ENCODE results near the gene FAM227A.

FAM227A gene

GRCh38 chr22:38656256-38657044 lies at the start of gene FAM227A, which contains the start of gene CBY1:
Gene FAM227A (minus strand): TSS chr22:38656392. CDS start chr22:38650168, 6,224 bp downstream.
Gene CBY1 (plus strand): TSS chr22:38656638. CDS start chr22:38668055, 11,417 bp downstream.
- peak; percentile 89 for DNase-seq (ENCODE audit: low read depth)
- H3K4me3 ChIP-seq (replicated peaks; ENCODE audit: low read depth, low read length) = peak within 1 kb of the TSS; percentile 93
- TF ChIP-seq CTCF (IDR thresholded peaks at IDR 0.05; ENCODE audit: low read length, missing control alignments) = no peak

- TF ChIP-seq CTCF (IDR thresholded peaks at IDR 0.05; ENCODE audit: low read length, missing control alignments) = no peak
- peak; percentile 100 for DNase-seq (ENCODE audit: low read depth)
- H3K4me3 ChIP-seq (replicated peaks; ENCODE audit: low read depth, low read length) = peak within 1 kb of the TSS; percentile 85
These were observed 49.3 kb upstream of the FAM227A start, which contains the start of gene GTPBP1 for GRCh38 chr22:38705235-38706100. Gene GTPBP1 (plus strand): TSS chr22:38705944. CDS start chr22:38705956, 12 bp downstream.

GRCh38 chr22:38704654-38705234 lies 48.6 kb upstream of the FAM227A start:
- H3K4me3 ChIP-seq (replicated peaks; ENCODE audit: low read depth, low read length) = peak overlapping the region; percentile 32
- peak; percentile 31 for DNase-seq (ENCODE audit: low read depth)
- TF ChIP-seq CTCF (IDR thresholded peaks at IDR 0.05; ENCODE audit: low read length, missing control alignments) = no peak

DNA sequence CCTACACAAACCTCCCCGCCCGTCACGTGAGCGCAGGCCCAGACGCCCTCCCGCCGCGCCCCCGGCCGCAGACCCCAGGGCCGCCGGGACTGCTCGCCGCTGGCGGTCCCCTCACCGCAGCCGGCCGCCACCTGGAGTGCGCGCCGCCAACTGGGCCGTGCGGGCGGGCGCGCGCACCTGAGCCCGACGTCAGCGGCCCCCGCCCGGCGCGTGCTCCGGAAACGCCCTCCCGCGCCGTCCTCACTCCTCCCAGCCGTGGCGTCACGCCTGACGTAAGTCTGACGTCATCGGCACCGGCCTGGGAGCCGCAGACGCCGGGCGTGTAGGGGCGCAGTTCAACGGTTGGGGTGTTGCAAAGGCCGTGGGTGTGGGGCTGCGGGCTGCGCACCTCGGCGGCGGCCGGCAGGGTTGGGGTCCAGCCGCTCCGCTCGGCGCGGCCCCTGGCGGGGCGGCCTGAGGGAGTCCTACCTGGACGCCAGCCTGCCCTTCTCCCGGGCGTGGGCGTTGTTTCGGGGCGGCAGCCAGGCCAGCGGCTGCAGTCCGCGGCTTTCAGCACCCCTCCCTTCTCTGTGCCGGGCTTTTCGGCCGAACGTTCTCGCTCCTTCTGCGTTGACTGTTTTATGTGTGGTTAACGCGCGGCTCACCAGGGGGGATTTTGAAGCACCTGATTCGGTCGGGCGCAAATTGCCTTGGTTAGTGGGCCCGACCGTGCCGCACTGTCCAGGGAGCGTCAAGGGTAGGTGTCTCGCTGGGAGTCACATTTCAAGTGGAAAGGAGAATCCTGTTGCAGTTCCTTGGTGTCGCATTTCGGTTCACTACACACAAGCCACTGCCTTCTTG lies 44.8 kb upstream of the FAM227A start, which contains the start of gene JOSD1:
TSS of gene JOSD1 (minus strand) at position 155 of the 840 bp plus-strand sequence. CDS start 956 bp downstream, outside the sequence.
- no peak for TF ChIP-seq CTCF (IDR thresholded peaks at IDR 0.05; ENCODE audit: low read length, missing control alignments)
- peak; percentile 97 for DNase-seq (ENCODE audit: low read depth)
- H3K4me3 ChIP-seq (replicated peaks; ENCODE audit: low read depth, low read length) = peak within 1 kb of the TSS; percentile 81

DNA sequence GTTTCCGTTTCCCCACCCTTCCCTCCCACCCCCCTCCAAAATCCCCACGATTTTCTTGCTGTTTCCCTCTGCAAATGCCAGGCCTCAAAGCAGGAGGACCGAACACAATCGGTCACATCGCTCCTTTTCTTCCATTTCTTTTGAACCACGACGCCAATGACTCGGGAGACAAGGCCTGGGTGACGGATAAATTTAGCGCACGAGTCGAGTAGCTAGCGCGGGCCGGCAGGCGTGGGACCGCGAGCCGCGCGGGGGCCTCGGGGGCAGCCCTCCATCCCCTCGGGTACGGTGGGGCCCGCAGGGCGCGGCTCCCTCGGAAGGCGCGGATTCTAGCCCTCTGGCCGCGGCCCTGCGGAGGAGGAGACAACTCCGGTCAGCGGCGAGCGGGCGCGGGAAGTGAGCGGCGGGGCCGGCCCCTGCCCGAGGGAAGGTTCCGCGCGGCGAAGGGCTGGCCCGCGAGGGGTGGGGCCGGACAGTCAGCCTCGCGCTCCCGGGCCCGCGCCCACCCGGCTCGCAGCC lies 44.1 kb upstream of the FAM227A start:
- no peak for TF ChIP-seq CTCF (IDR thresholded peaks at IDR 0.05; ENCODE audit: low read length, missing control alignments)
- peak overlapping the region; percentile 81 for H3K4me3 ChIP-seq (replicated peaks; ENCODE audit: low read depth, low read length)
- DNase-seq (ENCODE audit: low read depth) = peak; percentile 67
